CD4-positive, alpha-beta memory T cell (primary cell): ENCODE results near the gene FBXO31. TPM values are rescaled to one million over a fixed set of nuclear protein-coding genes. Genes with fewer than 3 reads are reported as not detected.
A peak's percentile ranks its signal among the peaks of the same experiment; 100 is the strongest.

Experiments
- CTCF ChIA-PET: fragments of 350-600 bp; sonication (Branson Sonifier 250); formaldehyde crosslinking; loops from one replicate; lab custom pipeline; 2021; ENCODE audit warnings: inconsistent platforms; ENCODE audit not compliant: partially characterized antibody; lab: Charles Lee
- POLR2A ChIA-PET: fragments of 350-600 bp; sonication (Branson Sonifier 250); formaldehyde crosslinking; loops from one replicate; lab custom pipeline; 2021; ENCODE audit not compliant: partially characterized antibody; lab: Charles Lee
- DNase-seq, 5 donors: peaks; one replicate each; pipeline versions ENCODE4 v3.0.0 to v3.0.0-alpha.2; 2020 to 2022; ENCODE audit warnings: mixed read lengths in 1 of 5
- H3K27ac ChIP-seq: one replicate; pipeline ENCODE4 v1.7.0; 2013; ENCODE audit warnings: low read depth, low read length
- H3K27me3 ChIP-seq: 2 replicates; pipeline ENCODE4 v1.7.0; 2013; ENCODE audit warnings: mild to moderate bottlenecking, low read length, moderate library complexity; ENCODE audit not compliant: insufficient read depth
- H3K36me3 ChIP-seq: 2 replicates; pipeline ENCODE4 v1.7.0; 2013; ENCODE audit warnings: mild to moderate bottlenecking, low read length, moderate library complexity; ENCODE audit not compliant: insufficient read depth
- H3K4me1 ChIP-seq: 2 replicates; pipeline ENCODE4 v1.7.0; 2013; ENCODE audit warnings: mild to moderate bottlenecking, low read length, moderate library complexity; ENCODE audit not compliant: insufficient read depth
- H3K4me3 ChIP-seq, 2 donors: one replicate each; pipeline ENCODE4 v1.7.0; 2013; ENCODE audit warnings: low read length in 2 of 2, mild to moderate bottlenecking in 1 of 2
- H3K9me3 ChIP-seq, 2 donors: one replicate each; pipeline ENCODE4 v1.7.0; 2013; ENCODE audit warnings: low read length in 2 of 2, control low read depth in 1 of 2; ENCODE audit not compliant: control insufficient read depth in 1 of 2
- H3K27ac Mint-ChIP-seq, 7 donors: one replicate each; pipeline ENCODE4 v1.8.0; 2020 to 2021; ENCODE audit warnings: mixed read lengths in 7 of 7, mild to moderate bottlenecking in 6 of 7, inconsistent platforms in 3 of 7, moderate library complexity in 3 of 7
- H3K27me3 Mint-ChIP-seq, 2 donors: one replicate each; pipeline ENCODE4 v1.8.0; 2020 to 2021; ENCODE audit warnings: mixed read lengths in 2 of 2
- H3K36me3 Mint-ChIP-seq, 2 donors: one replicate each; pipeline ENCODE4 v1.8.0; 2020 to 2021; ENCODE audit warnings: mixed read lengths in 2 of 2, inconsistent platforms in 1 of 2, mild to moderate bottlenecking in 1 of 2
- H3K4me1 Mint-ChIP-seq, 4 donors: one replicate each; pipeline ENCODE4 v1.8.0; 2020 to 2021; ENCODE audit warnings: mixed read lengths in 4 of 4, mild to moderate bottlenecking in 1 of 4
- H3K4me3 Mint-ChIP-seq, 8 donors: one replicate each; pipeline ENCODE4 v1.8.0; 2020 to 2021; ENCODE audit warnings: mixed read lengths in 8 of 8, mild to moderate bottlenecking in 7 of 8, moderate library complexity in 6 of 8, inconsistent platforms in 3 of 8
- H3K9me3 Mint-ChIP-seq, 8 donors: one replicate each; pipeline ENCODE4 v1.8.0; 2020 to 2021; ENCODE audit warnings: mixed read lengths in 8 of 8, mild to moderate bottlenecking in 5 of 8, inconsistent platforms in 3 of 8, moderate library complexity in 1 of 8
- intact Hi-C: fragments of 100-400 bp; cut with micrococcal nuclease; formaldehyde crosslinking; loops from one replicate; pipeline ENCODE4 v1.15.1; 2023
- polyA plus RNA-seq, 2 donors: library from polyadenylated mRNA; unstranded; fragments of 300-500 nt; fragmentation: Illumina TruSeq; gene quantifications; one replicate each; pipeline ENCODE4 v1.2.3, GENCODE V29; 2021
- total RNA-seq, 2 experiments: library from RNA; stranded (reverse); gene quantifications; one replicate each; pipeline ENCODE4 v1.2.3, GENCODE V29; 2021

Gene FBXO31
- total and polyA plus RNA-seq, 4 experiments from 2014 or later: 22.9 to 44.6 (median 34.5) TPM

DNA sequence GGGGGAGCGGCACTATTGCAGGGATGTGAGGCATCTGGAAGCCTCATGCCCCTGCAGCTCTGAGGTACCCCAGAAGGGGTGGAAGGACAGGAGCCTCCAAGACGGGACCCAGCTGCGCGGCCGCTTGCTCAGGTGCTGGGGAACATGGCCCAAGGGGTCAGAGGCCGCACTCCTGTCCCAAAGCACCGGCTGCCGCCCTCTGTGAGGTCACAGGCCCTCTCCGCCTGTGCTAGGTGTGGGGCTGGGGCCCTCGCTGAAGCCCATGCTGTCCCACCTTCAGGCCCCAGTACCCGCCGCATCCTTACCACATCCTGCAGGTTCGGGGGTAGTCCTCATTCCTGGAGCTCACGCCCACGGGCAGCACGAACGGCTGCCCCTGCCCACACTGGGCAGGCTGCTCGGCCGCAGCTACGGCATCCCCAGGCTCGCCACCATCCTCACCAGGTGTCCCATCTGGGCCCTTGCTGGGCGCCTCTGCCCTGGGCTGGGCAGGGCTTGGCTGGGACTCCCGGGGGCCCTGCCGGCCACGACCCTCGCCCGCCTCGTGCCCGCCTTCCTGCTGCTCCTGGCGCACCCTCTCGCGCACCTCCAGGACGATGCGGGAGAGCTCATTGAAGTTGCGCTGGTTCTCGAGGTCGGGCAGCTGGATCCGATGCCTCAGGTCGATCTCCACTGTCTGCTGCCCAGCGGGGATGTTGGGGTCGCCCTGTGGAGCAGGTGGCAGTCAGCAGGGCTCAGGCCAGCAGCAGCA is 49.8 kb downstream of the FBXO31 start:
- Histone ChIP-seq H3K27me3 (no peaks in the 10 kb centered on the region), H3K27ac (no peak overlapping the region), H3K9me3 (no peaks in the 10 kb centered on the region), H3K36me3 (peaks cover 43% of the 10 kb centered on the region), H3K4me1 (no peaks in the 10 kb centered on the region), H3K4me3 (no peak overlapping the region)
- CTCF ChIA-PET: interaction anchor here (3.1 kb wide), 1 partner anchor 9 kb away, joined by 10 read pairs; no protein-coding TSS in a partner anchor
- intact Hi-C loops: no loop called here
- Mint-ChIP-seq H3K27me3 (no peaks in the 10 kb centered on the region), H3K27ac (peak overlapping the region in 1 of 7 donors; percentile 70), H3K9me3 (no peaks in the 10 kb centered on the region), H3K4me3 (no peak overlapping the region), H3K36me3 (peaks cover 15 to 61% of the 10 kb centered on the region in 2 donors), H3K4me1 (peaks cover 2 to 5% (median 4%) of the 10 kb centered on the region in 4 donors)
- no peak for DNase-seq
- POLR2A ChIA-PET: no interaction called here

DNA sequence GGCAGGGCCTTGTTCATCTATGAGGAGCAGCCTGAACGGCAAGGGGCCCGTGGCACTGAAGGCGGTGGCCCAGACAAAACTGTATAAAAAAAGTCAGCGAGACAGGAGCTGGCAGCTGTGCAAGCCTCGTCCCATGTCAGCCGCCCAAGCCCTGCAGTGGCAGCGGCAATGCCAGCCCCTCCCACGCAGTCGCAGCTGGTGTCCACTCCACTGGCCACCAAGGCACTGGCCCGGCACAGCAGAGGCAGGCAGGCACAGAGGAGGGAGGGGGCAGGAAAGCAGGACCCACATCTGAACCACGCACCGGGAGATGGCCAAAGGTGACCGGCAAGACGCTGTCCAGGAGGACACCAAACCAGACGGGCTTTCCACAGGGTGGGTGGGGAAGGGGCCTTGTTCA is 50.5 kb downstream of the FBXO31 start:
- Mint-ChIP-seq H3K27ac (no peak overlapping the region), H3K4me1 (peaks cover 2 to 5% (median 4%) of the 10 kb centered on the region in 4 donors), H3K36me3 (peaks cover 14 to 59% of the 10 kb centered on the region in 2 donors), H3K4me3 (no peak overlapping the region), H3K27me3 (no peaks in the 10 kb centered on the region), H3K9me3 (no peaks in the 10 kb centered on the region)
- no peak for DNase-seq
- H3K9me3 ChIP-seq: no peaks in the 10 kb centered on the region
- no peaks in the 10 kb centered on the region for H3K4me1 ChIP-seq
- ChIA-PET POLR2A (no interaction called here), CTCF (interaction anchor here (1.3 to 3.1 kb wide), 2 partner anchors 8 to 48 kb away, joined by 3 to 10 read pairs; no protein-coding TSS in a partner anchor)
- no peak overlapping the region for H3K27ac ChIP-seq
- no peaks in the 10 kb centered on the region for H3K27me3 ChIP-seq
- H3K36me3 ChIP-seq: peaks cover 43% of the 10 kb centered on the region
- intact Hi-C loops: no loop called here
- H3K4me3 ChIP-seq: no peak overlapping the region

DNA sequence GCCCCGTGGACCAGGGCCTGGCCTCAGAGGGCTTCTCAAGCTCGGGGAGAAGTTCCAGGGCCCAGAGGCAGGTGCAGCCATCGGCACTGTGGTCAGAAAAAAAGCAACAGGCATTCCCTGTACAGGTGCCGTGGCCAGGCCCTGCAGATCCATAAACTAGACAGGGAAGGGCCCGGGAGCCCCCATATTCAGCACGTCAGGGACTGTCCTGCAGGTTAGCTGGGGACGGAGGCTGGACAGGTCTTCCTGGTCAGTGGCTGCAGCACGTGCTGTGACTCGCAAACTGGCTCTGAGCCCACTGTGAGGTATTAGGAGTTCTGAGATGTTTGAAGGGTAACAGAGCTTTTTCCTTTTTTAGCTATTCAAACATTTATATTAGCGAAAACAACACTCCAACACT is 51.4 kb downstream of the FBXO31 start:
- H3K36me3 Mint-ChIP-seq: peaks cover 11 to 57% of the 10 kb centered on the region in 2 donors
- Histone ChIP-seq H3K9me3 (no peaks in the 10 kb centered on the region), H3K27me3 (no peaks in the 10 kb centered on the region), H3K27ac (no peak overlapping the region), H3K4me3 (no peak overlapping the region), H3K4me1 (no peaks in the 10 kb centered on the region), H3K36me3 (peaks cover 43% of the 10 kb centered on the region)
- no peak overlapping the region for H3K27ac Mint-ChIP-seq
- intact Hi-C loops: no loop called here
- H3K4me1 Mint-ChIP-seq: peaks cover 1 to 2% (median 2%) of the 10 kb centered on the region in 4 donors
- CTCF ChIA-PET: interaction anchor here (1.1 to 1.3 kb wide), 2 partner anchors 31 to 49 kb away, joined by 3 read pairs; no protein-coding TSS in a partner anchor
- H3K27me3 Mint-ChIP-seq: no peaks in the 10 kb centered on the region
- H3K9me3 Mint-ChIP-seq: no peaks in the 10 kb centered on the region
- no peak for DNase-seq
- POLR2A ChIA-PET: no interaction called here
- H3K4me3 Mint-ChIP-seq: no peak overlapping the region

DNA sequence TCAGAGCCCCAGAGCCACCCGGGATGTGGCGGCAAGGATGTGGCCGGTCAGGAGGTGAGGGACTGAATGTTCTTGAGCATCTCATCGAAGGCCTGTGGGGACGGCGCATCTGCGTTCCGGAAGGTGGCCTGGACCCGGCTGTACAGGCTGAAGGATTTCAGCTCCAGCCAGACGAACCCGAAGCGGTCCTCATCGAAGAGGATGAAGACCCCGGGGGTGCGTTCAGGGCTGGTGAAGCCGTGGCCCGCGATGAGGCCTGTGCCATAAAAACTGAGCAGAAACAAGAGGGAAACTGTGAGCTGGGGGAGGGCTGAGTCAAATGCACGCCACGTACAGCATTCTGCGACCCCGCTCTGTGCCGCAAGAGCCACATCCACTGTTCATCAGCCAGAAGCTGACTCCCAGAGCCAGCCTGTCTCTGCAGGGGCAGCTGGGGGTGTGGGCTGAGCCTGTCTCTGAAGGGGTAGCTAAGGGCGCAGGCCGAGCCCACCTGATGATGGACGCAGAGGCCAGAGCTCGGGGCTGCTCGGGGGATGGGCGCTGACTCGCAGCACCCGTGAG is 52.3 kb downstream of the FBXO31 start:
- intact Hi-C loops: no loop called here
- peaks cover 9 to 56% of the 10 kb centered on the region in 2 donors for H3K36me3 Mint-ChIP-seq
- H3K9me3 Mint-ChIP-seq: no peaks in the 10 kb centered on the region
- H3K4me1 Mint-ChIP-seq: peaks cover 0 to 1% (median 0%) of the 10 kb centered on the region in 4 donors
- no peaks in the 10 kb centered on the region for H3K27me3 Mint-ChIP-seq
- H3K27ac ChIP-seq: no peak overlapping the region
- no peaks in the 10 kb centered on the region for H3K27me3 ChIP-seq
- peak overlapping the region in 2 of 7 donors; percentile 12 to 35 for H3K27ac Mint-ChIP-seq
- H3K36me3 ChIP-seq: peaks cover 43% of the 10 kb centered on the region
- ChIA-PET CTCF (interaction anchor here (1.1 kb wide), 1 partner anchor 31 kb away, joined by 3 read pairs; no protein-coding TSS in a partner anchor), POLR2A (no interaction called here)
- DNase-seq: no peak
- no peak overlapping the region for H3K4me3 ChIP-seq
- no peak overlapping the region for H3K4me3 Mint-ChIP-seq
- no peaks in the 10 kb centered on the region for H3K9me3 ChIP-seq
- no peaks in the 10 kb centered on the region for H3K4me1 ChIP-seq

DNA sequence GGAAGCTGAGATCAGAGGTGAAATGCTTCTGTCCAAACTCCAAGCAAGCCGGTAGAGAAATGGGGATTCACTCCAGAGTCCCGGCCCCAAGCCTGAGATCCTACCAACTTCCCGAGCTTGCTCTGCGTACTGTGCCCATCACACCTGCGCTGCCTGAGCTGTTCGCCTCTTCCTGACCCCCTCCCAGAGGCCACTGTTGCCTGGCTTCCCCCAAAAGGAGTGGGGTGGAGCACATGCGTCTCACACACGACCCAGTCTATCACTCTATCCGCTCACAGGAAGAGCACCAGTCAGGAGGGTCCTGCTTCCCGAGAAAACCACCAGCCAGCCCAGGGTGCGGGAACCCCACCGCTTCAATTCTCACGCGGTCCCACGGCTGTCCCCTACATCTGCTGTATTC is 52.9 kb downstream of the FBXO31 start:
- intact Hi-C loops: no loop called here
- Mint-ChIP-seq H3K27me3 (no peaks in the 10 kb centered on the region), H3K4me1 (peaks cover 1 to 4% (median 3%) of the 10 kb centered on the region in 4 donors), H3K4me3 (no peak overlapping the region), H3K27ac (no peak overlapping the region), H3K36me3 (peaks cover 9 to 52% of the 10 kb centered on the region in 2 donors), H3K9me3 (no peaks in the 10 kb centered on the region)
- POLR2A ChIA-PET: no interaction called here
- no peaks in the 10 kb centered on the region for H3K4me1 ChIP-seq
- H3K4me3 ChIP-seq: no peak overlapping the region
- H3K9me3 ChIP-seq: no peaks in the 10 kb centered on the region
- H3K27ac ChIP-seq: no peak overlapping the region
- DNase-seq: no peak
- no peaks in the 10 kb centered on the region for H3K27me3 ChIP-seq
- CTCF ChIA-PET: interaction anchor here (0.8 kb wide), 1 partner anchor 63 kb away, joined by 3 read pairs; no protein-coding TSS in a partner anchor
- peaks cover 43% of the 10 kb centered on the region for H3K36me3 ChIP-seq

DNA sequence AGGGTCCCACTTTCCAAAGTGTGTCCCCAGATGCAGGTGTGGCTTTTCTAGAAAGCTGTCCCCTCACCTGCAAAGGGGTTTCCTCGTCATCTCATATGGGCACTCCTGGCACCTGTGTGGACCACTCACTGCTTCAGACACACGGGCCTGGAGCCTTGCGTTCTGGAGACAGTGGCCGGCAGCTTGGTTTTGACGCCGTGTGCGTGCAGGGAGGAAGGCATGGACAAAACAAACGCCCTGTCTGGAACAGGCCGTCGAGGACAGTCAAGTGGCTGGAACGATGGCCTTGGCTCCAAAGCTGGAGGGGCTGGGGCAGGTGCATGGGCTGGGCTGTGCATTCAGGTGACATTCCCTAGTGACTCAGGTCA is 53.3 kb downstream of the FBXO31 start:
- H3K4me1 Mint-ChIP-seq: peaks cover under 1 to 4% (median 3%) of the 10 kb centered on the region in 4 donors
- intact Hi-C loops: no loop called here
- H3K4me3 Mint-ChIP-seq: no peak overlapping the region
- no peak overlapping the region for H3K4me3 ChIP-seq
- H3K9me3 Mint-ChIP-seq: no peaks in the 10 kb centered on the region
- CTCF ChIA-PET: interaction anchor here (0.8 kb wide), 1 partner anchor 64 kb away, joined by 3 read pairs; no protein-coding TSS in a partner anchor
- H3K4me1 ChIP-seq: no peaks in the 10 kb centered on the region
- POLR2A ChIA-PET: no interaction called here
- H3K27ac ChIP-seq: no peak overlapping the region
- peak overlapping the region in 1 of 7 donors; percentile 37 for H3K27ac Mint-ChIP-seq
- H3K27me3 Mint-ChIP-seq: no peaks in the 10 kb centered on the region
- H3K27me3 ChIP-seq: no peaks in the 10 kb centered on the region
- peaks cover 9 to 52% of the 10 kb centered on the region in 2 donors for H3K36me3 Mint-ChIP-seq
- DNase-seq: no peak
- H3K36me3 ChIP-seq: peaks cover 43% of the 10 kb centered on the region
- no peaks in the 10 kb centered on the region for H3K9me3 ChIP-seq
